Measurements from ENCODE around the gene HHIPL1.

HHIPL1 gene

GRCh38 chr14:99699085-99699760 is 54.3 kb downstream of the HHIPL1 start:
- H3K4me3 ChIP-seq (ENCODE audit: low read depth, low read length) = no peak overlapping the region
- H3K36me3 ChIP-seq = no peaks in the 10 kb centered on the region
- DNase-seq = no peak
- H3K9me3 ChIP-seq (ENCODE audit: severe bottlenecking) = peaks cover 13% of the 10 kb centered on the region
- H3K27ac ChIP-seq = no peak overlapping the region
- no peaks in the 10 kb centered on the region for H3K27me3 ChIP-seq (ENCODE audit: insufficient read depth, low read depth, severe bottlenecking)
- no peak for TF ChIP-seq CTCF (IDR thresholded peaks at IDR 0.05; ENCODE audit: low read depth, low read length)

DNA sequence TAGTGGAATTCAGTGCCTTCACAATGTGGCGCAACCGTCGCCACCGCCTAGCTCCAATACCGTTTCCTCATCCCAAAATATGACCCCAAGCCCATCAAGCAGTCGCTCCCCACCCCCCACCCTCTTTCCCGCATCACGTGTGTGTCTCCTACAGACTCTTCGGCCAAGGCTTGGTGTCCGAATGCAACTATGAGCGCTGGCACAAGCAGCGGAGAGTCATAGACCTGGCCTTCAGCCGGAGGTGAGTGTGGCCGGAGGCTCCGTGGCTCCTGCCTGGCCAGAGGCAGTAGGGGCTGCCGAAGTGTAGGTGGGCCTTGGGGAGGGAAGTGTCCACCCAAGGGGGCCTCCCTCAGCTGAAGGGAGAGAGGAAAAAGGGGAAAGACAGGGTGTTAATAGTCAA is 54.9 kb downstream of the HHIPL1 start:
- DNase-seq = no peak
- Histone ChIP-seq H3K27me3 (ENCODE audit: insufficient read depth, low read depth, severe bottlenecking) (no peaks in the 10 kb centered on the region), H3K27ac (no peak overlapping the region), H3K4me3 (ENCODE audit: low read depth, low read length) (no peak overlapping the region), H3K36me3 (no peaks in the 10 kb centered on the region), H3K9me3 (ENCODE audit: severe bottlenecking) (peaks cover 13% of the 10 kb centered on the region)
- TF ChIP-seq CTCF (IDR thresholded peaks at IDR 0.05; ENCODE audit: low read depth, low read length) = no peak

- no peak for TF ChIP-seq CTCF (IDR thresholded peaks at IDR 0.05; ENCODE audit: low read depth, low read length)
- peaks cover 13% of the 10 kb centered on the region for H3K9me3 ChIP-seq (ENCODE audit: severe bottlenecking)
- no peaks in the 10 kb centered on the region for H3K36me3 ChIP-seq
- H3K4me3 ChIP-seq (ENCODE audit: low read depth, low read length) = no peak overlapping the region
- no peaks in the 10 kb centered on the region for H3K27me3 ChIP-seq (ENCODE audit: insufficient read depth, low read depth, severe bottlenecking)
- H3K27ac ChIP-seq = no peak overlapping the region
- no peak for DNase-seq
Observed at GRCh38 chr14:99700379-99700778, 55.5 kb downstream of the HHIPL1 start.

- no peaks in the 10 kb centered on the region for H3K36me3 ChIP-seq
- H3K27me3 ChIP-seq (ENCODE audit: insufficient read depth, low read depth, severe bottlenecking) = no peaks in the 10 kb centered on the region
- no peak overlapping the region for H3K4me3 ChIP-seq (ENCODE audit: low read depth, low read length)
- H3K27ac ChIP-seq = no peak overlapping the region
- no peak for DNase-seq
- no peak for TF ChIP-seq CTCF (IDR thresholded peaks at IDR 0.05; ENCODE audit: low read depth, low read length)
- peaks cover 13% of the 10 kb centered on the region for H3K9me3 ChIP-seq (ENCODE audit: severe bottlenecking)
Observed at GRCh38 chr14:99701260-99701659, 56.3 kb downstream of the HHIPL1 start.

DNA sequence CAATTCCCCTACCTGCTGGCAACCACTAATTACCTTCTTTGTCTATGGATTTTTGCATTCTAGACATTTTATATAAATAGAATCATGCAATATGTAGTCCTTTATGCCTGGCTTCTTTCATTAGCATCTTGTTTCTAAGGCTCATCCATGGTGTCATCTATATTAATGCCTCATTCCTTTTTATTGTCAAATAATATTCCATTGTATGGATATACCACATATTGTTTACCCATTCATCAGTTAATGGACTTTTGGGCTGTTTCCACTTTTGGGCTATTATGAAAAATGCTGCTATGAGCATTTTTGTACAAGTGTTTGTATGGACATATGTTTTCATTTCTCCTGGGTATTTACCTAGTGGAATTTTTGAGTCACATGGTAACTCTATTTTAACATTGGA is 57.2 kb downstream of the HHIPL1 start:
- no peak overlapping the region for H3K4me3 ChIP-seq (ENCODE audit: low read depth, low read length)
- H3K27ac ChIP-seq = no peak overlapping the region
- no peaks in the 10 kb centered on the region for H3K27me3 ChIP-seq (ENCODE audit: insufficient read depth, low read depth, severe bottlenecking)
- peaks cover 13% of the 10 kb centered on the region for H3K9me3 ChIP-seq (ENCODE audit: severe bottlenecking)
- TF ChIP-seq CTCF (IDR thresholded peaks at IDR 0.05; ENCODE audit: low read depth, low read length) = no peak
- H3K36me3 ChIP-seq = no peaks in the 10 kb centered on the region
- no peak for DNase-seq

DNA sequence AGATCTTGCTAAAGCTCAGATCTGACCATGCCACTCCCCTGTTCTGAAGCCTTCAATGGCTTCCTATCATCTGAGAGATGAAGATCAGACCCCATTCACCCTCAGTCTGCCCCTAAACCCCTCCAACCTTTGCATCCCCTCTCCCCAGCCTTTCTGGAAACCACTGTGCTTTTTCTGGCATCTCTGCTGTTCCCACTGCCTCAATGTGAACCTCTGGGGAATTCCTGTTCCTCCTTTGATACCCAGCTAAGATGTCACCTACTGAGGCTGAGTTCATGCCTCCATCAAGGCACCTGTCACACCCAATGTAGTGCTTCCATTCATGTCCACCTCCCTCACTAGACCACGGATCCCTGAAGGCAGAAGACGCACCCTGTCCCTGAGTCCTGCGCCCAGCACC is 58.5 kb downstream of the HHIPL1 start:
- Histone ChIP-seq H3K9me3 (ENCODE audit: severe bottlenecking) (peaks cover 13% of the 10 kb centered on the region), H3K27me3 (ENCODE audit: insufficient read depth, low read depth, severe bottlenecking) (no peaks in the 10 kb centered on the region), H3K27ac (no peak overlapping the region), H3K4me3 (ENCODE audit: low read depth, low read length) (no peak overlapping the region), H3K36me3 (no peaks in the 10 kb centered on the region)
- no peak for TF ChIP-seq CTCF (IDR thresholded peaks at IDR 0.05; ENCODE audit: low read depth, low read length)
- no peak for DNase-seq

All from WERI-Rb-1 (cell line).